Activated CD4-positive, alpha-beta T cell treated with anti-CD3 and anti-CD28 coated beads for 1 hour (primary cell): ENCODE measurements around the gene MATN3.

ENCODE experiments used
- DNase-seq: peaks from one replicate; pipeline ENCODE4 v3.0.0-alpha.2; 2020

Gene MATN3

GRCh38 chr2:19993731-19994130 lies 18.7 kb downstream of the MATN3 start:
- no peak for DNase-seq

GRCh38 chr2:19991895-19992294 lies 20.6 kb downstream of the MATN3 start:
- DNase-seq, result no peak

- no peak for DNase-seq
These were observed 22.1 kb downstream of the MATN3 start for GRCh38 chr2:19990416-19990728.

- DNase-seq, result peak; percentile 84
These were observed 22.6 kb downstream of the MATN3 start, which contains the start of gene WDR35 for GRCh38 chr2:19989667-19990415. TSS of gene WDR35 (minus strand) at chr2:19990105. CDS start at chr2:19990015, 90 bp downstream.

- no peak for DNase-seq
These were observed 23.2 kb downstream of the MATN3 start for GRCh38 chr2:19989342-19989666.

GRCh38 chr2:19988600-19988999 lies 23.9 kb downstream of the MATN3 start:
- DNase-seq, result no peak

- DNase-seq, result no peak
These were observed 24.5 kb downstream of the MATN3 start for GRCh38 chr2:19987936-19988335.

GRCh38 chr2:19982268-19982667 lies 30.2 kb downstream of the MATN3 start:
- no peak for DNase-seq

GRCh38 chr2:19979932-19980331 lies 32.5 kb downstream of the MATN3 start:
- no peak for DNase-seq

GRCh38 chr2:19973466-19973865 lies 39.0 kb downstream of the MATN3 start:
- DNase-seq, result no peak

GRCh38 chr2:19971691-19972090 lies 40.8 kb downstream of the MATN3 start:
- DNase-seq, result no peak

GRCh38 chr2:19963386-19963785 lies 49.1 kb downstream of the MATN3 start:
- no peak for DNase-seq

GRCh38 chr2:19955544-19956422 lies 56.7 kb downstream of the MATN3 start:
- DNase-seq, result peak; percentile 17

GRCh38 chr2:19949071-19949470 lies 63.4 kb downstream of the MATN3 start:
- no peak for DNase-seq

- DNase-seq, result no peak
These were observed 65.1 kb downstream of the MATN3 start for GRCh38 chr2:19947184-19947940.

- no peak for DNase-seq
These were observed 68.1 kb downstream of the MATN3 start for GRCh38 chr2:19944205-19944845.

GRCh38 chr2:19943189-19943588 lies 69.3 kb downstream of the MATN3 start:
- DNase-seq, result no peak

- no peak for DNase-seq
These were observed 70.3 kb downstream of the MATN3 start for GRCh38 chr2:19942199-19942598.
